Mucosa of descending colon (tissue), 3 donors: ENCODE results near the gene DRAM1. TPM values are rescaled to one million over a fixed set of nuclear protein-coding genes. Genes with fewer than 3 reads are reported as not detected.
A peak's percentile ranks its signal among the peaks of the same experiment; 100 is the strongest.

Source experiments
- ATAC-seq: fragments of 200-7000 bp; cut with Tn5 transposase; one replicate; pipeline ENCODE4 v1.9.1; 2020; ENCODE audit warnings: mild to moderate bottlenecking, moderate library complexity
- DNase-seq, 3 donors: peaks; one replicate each; pipeline ENCODE4 v3.0.0-alpha.2; 2020
- H3K36me3 ChIP-seq: fragments of 200-600 bp; one replicate; pipeline ENCODE4 v1.8.0; 2021; ENCODE audit warnings: low read depth, mild to moderate bottlenecking
- H3K4me1 ChIP-seq: fragments of 200-600 bp; one replicate; pipeline ENCODE4 v1.8.0; 2021; ENCODE audit warnings: low read depth, mild to moderate bottlenecking
- H3K4me3 ChIP-seq: fragments of 200-600 bp; one replicate; pipeline ENCODE4 v1.8.0; 2021; ENCODE audit warnings: mild to moderate bottlenecking
- H3K9me3 ChIP-seq: fragments of 200-600 bp; one replicate; pipeline ENCODE4 v1.8.0; 2021; ENCODE audit warnings: mild to moderate bottlenecking
- intact Hi-C, 2 donors: fragments of 100-400 bp; cut with DNase I in 1 of 2; cut with micrococcal nuclease in 1 of 2; formaldehyde crosslinking; loops; one replicate each; pipeline versions ENCODE4 v1.11.0 to v1.11.1; 2022; cut with DNase I, micrococcal nuclease
- total RNA-seq, 3 donors: library from RNA; stranded (reverse); fragmentation: NEBNext Ultra II Directional in 2 of 3; extraction: Animal tissue kit (Norgen Biotek cat#: 25700) in 2 of 3; gene quantifications; one replicate each; pipeline versions ENCODE4 v1.2.1 to v1.2.4, GENCODE V29; 2021 to 2023
- TF ChIP-seq, protein P1 (sequence below): fragments of 200-600 bp; IDR thresholded peaks from one replicate; pipeline ENCODE4 v1.8.0; 2022; ENCODE audit warnings: antibody characterized with exemption, mild to moderate bottlenecking
- donor health status: DM: no; HTN: no; CAD: no; lungs with moderate emphysema.
- donor health status: DM: no; HTN: no; CAD: no.
- donor health status: DM: no; HTN: yes; CAD: no.

DRAM1 gene
- total RNA-seq, 3 donors from 2014 or later, result 4.3 to 25.2 (median 10.1) TPM

DNA sequence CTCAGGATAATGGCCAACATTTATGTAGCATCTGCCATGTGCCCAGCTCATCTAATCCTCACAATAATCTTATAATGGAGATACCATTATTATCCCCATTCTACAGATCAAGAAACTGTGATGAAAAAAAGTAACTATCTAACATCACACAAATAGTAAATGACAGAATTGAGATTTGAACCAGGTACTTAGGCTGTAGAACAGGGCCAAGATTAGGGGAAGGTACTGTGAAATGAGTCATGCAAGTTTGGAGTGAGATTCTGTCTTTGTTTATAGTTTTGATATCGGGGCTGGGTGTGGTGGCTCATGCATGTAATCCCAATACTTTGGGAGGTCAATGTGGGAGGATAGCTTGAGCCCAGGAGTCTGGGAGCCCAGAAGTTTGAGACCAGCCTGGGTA is 45.4 kb upstream of the DRAM1 start:
- H3K4me1 ChIP-seq, result peaks cover 2% of the 10 kb centered on the region
- TF ChIP-seq, protein P1, sequence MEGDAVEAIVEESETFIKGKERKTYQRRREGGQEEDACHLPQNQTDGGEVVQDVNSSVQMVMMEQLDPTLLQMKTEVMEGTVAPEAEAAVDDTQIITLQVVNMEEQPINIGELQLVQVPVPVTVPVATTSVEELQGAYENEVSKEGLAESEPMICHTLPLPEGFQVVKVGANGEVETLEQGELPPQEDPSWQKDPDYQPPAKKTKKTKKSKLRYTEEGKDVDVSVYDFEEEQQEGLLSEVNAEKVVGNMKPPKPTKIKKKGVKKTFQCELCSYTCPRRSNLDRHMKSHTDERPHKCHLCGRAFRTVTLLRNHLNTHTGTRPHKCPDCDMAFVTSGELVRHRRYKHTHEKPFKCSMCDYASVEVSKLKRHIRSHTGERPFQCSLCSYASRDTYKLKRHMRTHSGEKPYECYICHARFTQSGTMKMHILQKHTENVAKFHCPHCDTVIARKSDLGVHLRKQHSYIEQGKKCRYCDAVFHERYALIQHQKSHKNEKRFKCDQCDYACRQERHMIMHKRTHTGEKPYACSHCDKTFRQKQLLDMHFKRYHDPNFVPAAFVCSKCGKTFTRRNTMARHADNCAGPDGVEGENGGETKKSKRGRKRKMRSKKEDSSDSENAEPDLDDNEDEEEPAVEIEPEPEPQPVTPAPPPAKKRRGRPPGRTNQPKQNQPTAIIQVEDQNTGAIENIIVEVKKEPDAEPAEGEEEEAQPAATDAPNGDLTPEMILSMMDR, result no peak
- no peaks in the 10 kb centered on the region for H3K9me3 ChIP-seq
- intact Hi-C loops, result loop anchor here (5.0 to 10.0 kb wide), 3 partner anchors 55 to 417 kb away; no protein-coding TSS in a partner anchor
- H3K4me3 ChIP-seq, result no peak overlapping the region
- no peaks in the 10 kb centered on the region for H3K36me3 ChIP-seq
- DNase-seq (no peak), ATAC-seq (no peak)

DNA sequence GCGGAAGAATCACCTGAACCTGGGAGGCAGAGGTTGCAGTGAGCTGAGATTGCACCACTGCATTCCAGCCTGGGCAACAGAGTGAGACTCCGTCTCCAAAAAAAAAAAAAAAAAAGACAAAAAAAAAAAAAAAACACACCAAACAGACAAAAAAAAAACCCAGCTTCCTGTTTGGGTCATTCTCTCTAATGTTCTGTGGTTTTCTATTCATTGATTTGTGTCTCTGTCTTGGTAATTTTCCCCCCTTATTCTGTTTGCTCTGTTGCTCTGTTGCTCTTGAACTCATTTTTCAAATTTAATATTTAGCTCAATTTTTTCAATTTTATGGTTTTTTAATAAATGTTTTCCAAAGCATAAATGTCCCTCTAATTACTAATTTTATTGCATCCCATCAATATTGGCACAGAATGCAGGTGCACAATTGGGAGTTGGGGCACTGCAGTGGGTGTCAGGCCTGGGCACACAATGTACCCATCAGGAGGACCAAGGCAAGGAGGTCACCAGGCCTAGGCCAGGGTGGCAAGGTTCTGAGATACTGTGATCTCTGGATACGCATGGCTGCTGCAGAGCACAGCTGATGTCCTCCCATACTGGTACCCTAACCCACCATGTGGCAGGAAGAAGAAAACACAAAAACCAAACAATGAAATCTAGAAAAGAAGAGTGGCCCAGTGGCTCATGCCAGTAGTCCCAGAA is 38.6 kb upstream of the DRAM1 start:
- no peaks in the 10 kb centered on the region for H3K36me3 ChIP-seq
- peak; percentile 43 for ATAC-seq
- intact Hi-C loops, result loop anchor here in 1 of 2 donors (10.0 kb wide), 1 partner anchor 424 kb away; no protein-coding TSS in a partner anchor

DNA sequence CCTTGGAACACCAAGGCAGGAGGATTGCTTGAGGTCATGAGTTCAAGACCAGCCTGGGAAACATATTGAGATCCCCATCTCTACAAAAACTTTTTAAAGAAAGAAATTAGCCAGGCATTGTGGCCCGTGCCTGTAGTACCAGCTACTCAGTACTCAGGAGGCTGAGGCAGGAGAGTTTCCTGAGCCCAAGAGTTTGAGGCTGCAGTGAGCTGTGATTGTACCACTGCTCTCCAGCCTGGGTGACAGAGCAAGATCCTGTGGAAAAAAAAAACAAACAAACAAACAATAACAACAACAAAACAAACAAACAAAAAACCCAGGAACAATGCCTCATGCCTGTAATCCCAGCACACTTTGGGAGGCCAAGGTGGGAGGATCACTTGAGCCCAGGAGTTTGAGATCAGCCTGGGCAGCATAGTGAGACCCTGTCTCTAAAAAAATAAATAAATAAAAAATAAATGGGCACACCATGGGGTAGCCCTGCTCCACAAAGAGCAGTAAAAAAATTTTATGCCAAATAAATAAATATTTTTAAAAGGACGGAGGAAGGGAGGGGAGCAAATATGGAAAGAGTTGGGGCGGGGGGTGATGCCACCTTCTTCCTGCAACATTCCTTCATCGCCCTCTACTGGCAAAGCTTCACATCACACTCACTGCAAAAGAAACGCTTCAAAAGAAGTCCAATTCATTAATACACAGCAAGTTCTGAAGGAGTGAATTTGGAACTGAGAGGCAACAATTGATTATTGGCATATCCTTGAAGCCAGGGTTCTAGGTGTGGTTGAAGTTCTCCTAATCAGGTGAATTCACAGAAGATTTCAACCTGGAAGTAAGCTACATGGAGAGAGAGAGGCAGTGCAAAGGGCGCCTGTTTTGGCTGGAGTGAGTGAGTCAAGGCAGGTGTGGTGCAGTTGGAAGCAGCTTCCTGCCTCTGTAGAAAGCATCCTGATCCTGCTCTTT is 37.8 kb upstream of the DRAM1 start:
- peak; percentile 97 for ATAC-seq
- peak; percentile 49 to 88 (median 55) for DNase-seq
- Histone ChIP-seq H3K9me3 (no peaks in the 10 kb centered on the region), H3K4me3 (no peak overlapping the region), H3K4me1 (no peaks in the 10 kb centered on the region), H3K36me3 (no peaks in the 10 kb centered on the region)
- TF ChIP-seq, protein P1, result peak; percentile 82
- intact Hi-C loops, result loop anchor here in 1 of 2 donors (10.0 kb wide), 1 partner anchor 425 kb away; no protein-coding TSS in a partner anchor

More for the DNA sequence above, 38.6 kb upstream of the DRAM1 start:
- H3K4me3 ChIP-seq, result no peak overlapping the region
- H3K4me1 ChIP-seq, result no peaks in the 10 kb centered on the region
- TF ChIP-seq, protein P1, result no peak
- no peak for DNase-seq
- no peaks in the 10 kb centered on the region for H3K9me3 ChIP-seq

DNA sequence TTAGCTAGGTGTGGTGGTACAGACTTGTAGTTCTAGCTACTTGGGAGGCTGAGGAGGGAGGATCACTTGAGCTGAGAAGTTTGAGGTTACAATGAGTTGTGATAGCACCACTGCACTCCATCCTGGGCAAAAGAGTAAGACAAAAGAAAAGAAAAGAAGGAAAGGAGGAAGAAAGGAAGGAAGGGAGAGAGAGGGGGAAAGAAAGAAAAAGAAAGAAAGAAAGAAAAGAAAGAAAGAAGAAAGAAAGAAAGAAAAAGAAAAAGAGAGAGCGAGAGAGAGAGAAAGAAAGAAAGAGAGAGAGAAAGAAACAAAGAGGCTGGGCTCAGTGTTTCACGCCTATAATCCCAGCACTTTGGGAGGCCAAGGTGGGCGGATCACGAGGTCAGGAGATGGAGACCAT is 36.3 kb upstream of the DRAM1 start:
- no peak for DNase-seq
- no peak for ATAC-seq
- Histone ChIP-seq H3K4me3 (no peak overlapping the region), H3K4me1 (no peaks in the 10 kb centered on the region), H3K36me3 (no peaks in the 10 kb centered on the region), H3K9me3 (no peaks in the 10 kb centered on the region)
- intact Hi-C loops, result no loop called here
- TF ChIP-seq, protein P1, result no peak

DNA sequence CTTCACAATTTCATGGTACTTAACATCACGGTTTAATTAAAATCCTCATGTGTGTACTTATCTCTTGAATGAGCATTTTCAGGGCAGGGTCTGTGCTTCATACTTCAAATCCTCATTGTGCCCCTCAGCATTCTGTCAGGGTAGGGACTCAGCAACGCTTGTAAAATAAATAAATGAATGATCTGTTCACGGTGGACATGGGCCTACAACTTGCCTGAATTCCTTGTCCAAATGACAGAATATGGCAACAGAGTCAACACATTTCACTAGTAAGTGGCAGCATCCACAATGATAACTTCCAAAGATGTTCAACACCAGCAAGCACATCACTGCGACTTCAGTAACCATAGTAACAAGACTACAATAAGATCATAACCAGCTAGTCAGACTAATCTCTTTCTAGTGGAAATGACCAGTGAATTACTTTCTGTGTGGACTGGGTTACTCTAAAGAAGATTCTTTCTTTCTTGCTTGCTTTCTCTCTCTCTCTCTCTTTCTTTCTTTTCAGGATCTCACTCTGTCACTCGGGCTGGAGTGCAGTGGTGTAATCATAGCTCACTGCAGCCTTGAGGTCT is 32.2 kb upstream of the DRAM1 start:
- intact Hi-C loops, result no loop called here
- Histone ChIP-seq H3K4me3 (no peak overlapping the region), H3K4me1 (no peaks in the 10 kb centered on the region), H3K36me3 (no peaks in the 10 kb centered on the region), H3K9me3 (no peaks in the 10 kb centered on the region)
- ATAC-seq (no peak), DNase-seq (no peak)
- TF ChIP-seq, protein P1, result no peak
